CD4-positive, alpha-beta T cell treated with Interleukin-15 for 1 hour (primary cell): ENCODE data around the gene EIF4A2.
"Not testable (repeated sequence)": the region's sequence is repeated elsewhere in the genome, so short reads cannot be mapped to it uniquely, and the experiment has no call there.

Experiments used
- DNase-seq: peaks from one replicate; pipeline ENCODE4 v3.0.0-alpha.2; 2020

EIF4A2 gene

DNA sequence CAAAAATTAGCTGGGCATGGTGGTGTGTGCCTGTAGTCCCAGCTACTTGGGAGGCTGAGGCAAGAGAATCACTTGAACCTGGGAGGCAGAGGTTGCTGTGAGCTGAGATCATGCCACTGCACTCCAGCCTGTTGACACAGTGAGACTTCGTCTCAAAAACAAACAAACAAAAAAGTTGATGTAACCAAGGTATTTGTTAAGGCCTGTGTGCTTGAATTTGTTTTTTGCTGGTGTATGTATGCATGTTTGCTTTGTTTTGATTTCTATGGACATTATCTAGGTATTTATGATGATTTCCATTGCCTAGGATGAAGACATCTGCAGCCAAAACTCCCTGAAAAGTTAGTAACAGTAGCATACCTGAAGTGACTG lies 39.0 kb downstream of the EIF4A2 start:
- not testable (repeated sequence) for DNase-seq

DNA sequence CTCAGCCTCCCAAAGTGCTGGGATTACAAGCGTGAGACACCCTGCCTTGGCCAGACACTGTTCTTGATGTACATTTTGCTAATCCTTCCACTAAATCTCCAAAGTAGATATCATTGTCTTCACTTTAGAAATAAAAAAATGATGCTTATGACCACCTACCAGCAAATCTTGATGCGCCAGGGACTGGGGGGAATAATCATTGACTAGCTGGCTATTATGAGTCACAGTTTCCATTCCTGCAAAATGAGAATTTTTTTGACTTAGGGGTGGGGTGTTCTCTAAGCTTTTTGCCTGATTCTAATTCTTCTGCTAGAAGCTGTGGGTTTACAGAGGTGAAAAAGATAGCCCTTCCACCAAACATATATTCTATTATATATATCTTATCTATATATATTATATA lies 40.0 kb downstream of the EIF4A2 start:
- DNase-seq: no peak

DNA sequence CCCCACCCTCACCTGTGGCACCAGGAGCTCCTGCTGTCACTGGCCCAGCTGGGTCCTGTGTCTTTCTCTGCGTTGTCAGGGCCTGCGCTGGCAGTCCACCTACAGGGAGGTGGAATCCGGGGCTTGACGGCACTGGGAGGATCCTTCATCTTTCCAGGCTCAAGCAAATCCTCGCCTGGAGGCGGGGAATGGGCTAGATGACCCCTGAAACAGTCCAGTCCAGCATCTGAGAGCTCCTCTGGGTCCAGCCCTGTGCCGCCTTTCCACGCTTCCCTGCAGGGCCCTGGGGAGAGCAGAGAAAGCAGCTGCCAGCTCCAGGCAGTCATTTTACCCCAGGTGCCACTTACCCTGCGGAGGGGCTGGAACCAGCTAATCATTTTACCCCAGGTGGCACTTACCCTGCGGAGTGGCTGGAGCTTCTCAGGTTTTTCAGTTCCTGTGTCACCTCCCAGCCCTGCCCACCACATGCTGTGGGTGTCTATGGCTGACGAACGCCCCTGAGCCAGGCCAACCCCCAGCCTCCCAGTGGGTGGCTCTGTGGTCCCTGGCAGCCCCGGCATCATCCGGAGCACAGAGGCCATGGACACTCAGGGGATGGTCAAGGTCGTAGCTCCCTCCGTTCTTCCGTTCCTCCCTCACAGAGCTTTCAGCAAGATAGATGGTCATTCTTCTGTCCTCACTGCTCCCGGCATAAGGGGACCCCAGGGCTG lies 41.2 kb downstream of the EIF4A2 start:
- no peak for DNase-seq

DNA sequence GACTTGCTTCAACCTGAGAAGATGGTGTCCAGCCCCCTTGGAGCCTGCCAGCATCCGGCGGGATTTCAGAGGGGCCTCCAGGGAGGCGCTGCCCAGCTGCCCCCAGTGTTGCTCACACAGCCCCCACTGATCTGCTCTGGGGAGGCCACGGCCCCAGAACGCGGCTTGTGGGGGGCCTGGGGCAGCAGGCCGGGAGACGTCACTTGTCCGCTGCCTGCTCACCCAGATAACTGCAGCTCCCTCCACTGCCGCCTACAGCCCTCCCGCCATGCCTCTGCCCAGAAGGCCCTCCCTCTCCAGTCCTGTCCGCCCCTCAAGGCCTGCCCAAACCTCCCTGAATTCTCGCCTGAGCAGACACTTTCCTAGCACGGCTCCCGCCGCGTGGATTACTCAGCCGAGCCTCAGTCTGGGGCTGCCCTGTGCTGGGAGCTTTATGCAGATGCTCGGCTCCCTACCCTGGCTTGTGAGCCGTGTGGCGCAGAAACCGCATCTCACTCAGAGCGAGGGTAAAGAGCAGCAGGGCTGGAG lies 42.0 kb downstream of the EIF4A2 start:
- no peak for DNase-seq

DNA sequence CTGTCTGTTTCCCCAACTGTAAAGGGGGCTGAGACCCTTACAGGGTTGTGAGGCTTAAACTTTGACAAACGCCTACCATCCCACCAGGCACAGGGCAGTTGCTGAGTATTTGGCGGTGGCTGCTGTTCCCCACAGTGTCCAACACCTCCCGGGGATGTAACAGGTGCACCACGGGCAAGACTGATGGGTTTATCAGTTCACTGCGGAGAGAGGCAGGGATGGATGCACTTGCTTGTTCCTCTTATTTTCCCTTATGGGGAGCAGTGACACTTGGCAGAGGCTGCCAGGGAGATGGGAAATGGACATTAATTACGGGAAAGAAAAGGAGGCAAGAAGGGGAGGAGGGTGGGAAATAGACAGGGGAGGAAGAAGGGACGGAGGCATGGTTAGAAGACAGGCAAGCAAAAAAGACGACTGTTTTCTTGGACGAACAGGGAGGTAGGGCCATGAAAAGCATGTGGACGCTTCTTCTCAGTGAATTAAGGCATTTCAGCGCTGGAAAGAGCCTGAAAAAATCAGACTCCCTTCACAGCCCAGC lies 42.6 kb downstream of the EIF4A2 start:
- no peak for DNase-seq

DNA sequence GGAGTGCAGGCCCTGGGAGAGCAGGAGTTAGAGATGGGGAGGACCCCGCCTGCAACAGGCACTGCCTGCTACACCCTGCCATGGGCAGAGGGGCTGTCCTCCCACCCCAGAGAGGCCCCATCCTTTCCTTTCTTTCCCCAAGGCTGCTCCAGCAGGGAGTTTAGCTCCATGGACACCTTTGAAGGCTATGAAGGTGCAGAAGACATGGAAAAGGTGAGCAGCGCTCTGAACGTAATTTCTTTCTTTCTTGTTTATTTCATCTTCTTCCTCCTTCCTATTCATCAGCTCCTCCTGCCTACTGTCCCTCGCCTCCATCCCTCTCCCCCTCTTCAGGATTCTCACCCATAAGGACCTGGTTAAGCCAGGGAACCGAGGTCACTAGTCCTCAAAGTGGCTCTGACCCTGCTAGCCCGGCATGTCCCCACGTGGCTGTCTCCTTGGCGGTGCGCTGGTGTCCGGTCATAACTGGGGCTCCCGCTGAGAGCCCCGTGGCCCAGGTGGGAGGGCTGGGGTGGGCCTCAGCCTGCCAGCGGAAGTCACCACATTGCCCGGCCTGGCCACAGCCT lies 43.1 kb downstream of the EIF4A2 start:
- DNase-seq: no peak

DNA sequence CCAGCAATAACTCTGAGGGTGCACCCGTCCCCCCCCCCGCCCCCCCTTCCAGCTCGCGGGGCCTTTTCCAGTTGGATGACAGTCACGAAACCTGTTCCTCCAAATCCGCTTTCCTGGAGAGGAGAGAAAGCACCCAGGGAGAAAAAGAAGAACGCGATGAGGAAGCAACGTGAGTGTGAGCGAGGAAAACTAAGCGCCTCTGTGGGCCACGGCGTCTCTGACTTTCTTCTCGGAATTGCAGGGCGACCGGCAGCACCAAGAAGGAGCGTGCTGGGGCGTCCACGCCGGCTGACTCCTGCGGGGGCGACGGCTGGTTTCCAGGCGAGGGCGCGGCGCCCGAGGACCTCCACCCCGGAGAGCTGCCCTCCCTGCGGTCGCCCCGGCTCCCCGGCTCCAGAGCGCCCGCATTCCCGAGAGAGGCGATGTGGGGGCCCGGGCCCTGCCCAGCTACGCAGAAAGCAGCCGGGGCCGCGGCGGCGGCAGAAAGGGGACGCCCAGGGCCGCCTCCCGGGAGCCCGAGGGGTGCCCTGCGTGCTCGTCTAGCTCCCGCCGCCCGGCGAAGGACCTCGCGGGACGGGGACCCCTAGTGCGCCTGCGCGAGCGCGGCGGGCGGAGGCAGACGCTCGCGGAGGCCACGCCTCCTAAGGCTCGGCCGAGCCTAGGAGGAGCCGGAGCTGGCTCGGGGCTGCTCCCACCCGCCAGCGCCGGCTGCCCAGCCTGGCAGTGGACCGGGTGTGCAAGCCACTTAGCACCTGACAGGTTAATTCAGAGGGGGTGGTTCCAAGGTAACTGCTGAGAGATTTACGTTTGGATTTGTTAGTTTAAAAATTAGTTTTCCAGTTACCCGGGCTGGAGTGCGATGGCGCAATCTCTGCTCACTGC lies 43.8 kb downstream of the EIF4A2 start:
- DNase-seq: peak; percentile 89

DNA sequence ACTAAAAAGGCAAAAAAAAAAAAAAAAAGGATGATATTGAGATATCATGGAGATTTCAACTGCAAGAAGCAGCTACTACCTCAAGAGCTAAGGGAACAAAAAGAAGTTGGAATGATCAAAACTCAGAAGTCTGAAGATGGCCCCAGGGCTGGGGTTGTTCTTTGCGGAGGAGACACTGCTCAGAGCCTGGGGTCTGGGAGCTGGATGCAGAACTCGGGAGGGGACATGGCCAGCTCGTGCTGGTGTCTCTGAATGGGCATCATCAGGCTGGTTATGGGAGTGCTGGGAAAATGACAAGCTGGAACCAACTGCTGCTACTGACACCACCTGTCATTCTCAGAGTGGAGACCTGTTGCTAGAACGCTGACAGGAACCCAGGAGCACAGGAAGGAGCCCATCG lies 45.0 kb downstream of the EIF4A2 start:
- no peak for DNase-seq

DNA sequence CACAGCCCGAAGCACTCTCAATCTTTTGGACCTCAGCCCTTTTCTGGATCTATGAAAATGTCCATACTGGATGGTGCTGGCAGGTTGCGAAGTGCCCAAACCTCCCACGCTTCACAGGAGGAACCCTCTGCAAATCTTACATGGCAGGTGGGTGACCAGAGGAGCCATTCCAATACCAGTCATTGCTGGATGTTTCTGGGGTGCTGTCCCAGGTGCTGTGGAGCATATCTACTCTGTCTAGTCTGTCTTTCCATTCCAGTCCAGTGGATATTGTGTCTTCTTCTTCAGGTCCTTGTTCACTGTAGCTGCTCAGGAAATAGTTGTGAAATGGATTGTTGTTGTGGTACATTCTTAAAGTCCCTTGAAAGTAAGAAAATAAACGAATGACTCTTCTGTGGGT lies 48.4 kb downstream of the EIF4A2 start:
- DNase-seq: no peak

DNA sequence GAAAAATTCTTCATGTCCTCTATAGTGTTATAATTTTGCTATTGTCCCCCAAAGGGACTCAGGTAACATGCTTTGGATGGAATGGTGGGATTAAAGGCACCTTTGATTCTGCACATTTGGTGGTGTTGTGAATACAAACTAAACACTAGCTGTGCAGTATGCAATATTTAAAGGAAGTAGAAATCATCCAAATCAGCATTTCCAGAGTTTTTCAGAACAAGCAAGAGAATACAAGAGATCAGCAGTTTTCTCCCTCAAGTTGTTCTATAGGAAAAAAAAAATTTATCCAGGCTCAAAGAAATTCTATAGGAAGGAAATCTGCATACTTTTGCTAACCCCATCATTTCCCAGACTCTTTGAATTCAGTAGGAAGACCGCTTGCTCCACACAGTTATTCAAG lies 48.9 kb downstream of the EIF4A2 start:
- no peak for DNase-seq
